GM21360 (cell line): Measurements from ENCODE around the gene BTN1A1.
"Not testable (repeated sequence)": the region's sequence is repeated elsewhere in the genome, so short reads cannot be mapped to it uniquely, and the experiment has no call there.

Experiments
- ATAC-seq: cut with Tn5 transposase; IDR thresholded peaks from one replicate; pipeline ENCODE4 v1.9.1; 2021; ENCODE audit warnings: mild to moderate bottlenecking, moderate library complexity; ENCODE audit not compliant: unreplicated experiment

Gene BTN1A1, protein sequence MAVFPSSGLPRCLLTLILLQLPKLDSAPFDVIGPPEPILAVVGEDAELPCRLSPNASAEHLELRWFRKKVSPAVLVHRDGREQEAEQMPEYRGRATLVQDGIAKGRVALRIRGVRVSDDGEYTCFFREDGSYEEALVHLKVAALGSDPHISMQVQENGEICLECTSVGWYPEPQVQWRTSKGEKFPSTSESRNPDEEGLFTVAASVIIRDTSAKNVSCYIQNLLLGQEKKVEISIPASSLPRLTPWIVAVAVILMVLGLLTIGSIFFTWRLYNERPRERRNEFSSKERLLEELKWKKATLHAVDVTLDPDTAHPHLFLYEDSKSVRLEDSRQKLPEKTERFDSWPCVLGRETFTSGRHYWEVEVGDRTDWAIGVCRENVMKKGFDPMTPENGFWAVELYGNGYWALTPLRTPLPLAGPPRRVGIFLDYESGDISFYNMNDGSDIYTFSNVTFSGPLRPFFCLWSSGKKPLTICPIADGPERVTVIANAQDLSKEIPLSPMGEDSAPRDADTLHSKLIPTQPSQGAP

GRCh38 chr6:26500102-26500501 lies at the start of gene BTN1A1:
BTN1A1 (plus strand) TSS chr6:26500303; CDS start chr6:26501287, 984 bp downstream.
- ATAC-seq, result no peak

DNA sequence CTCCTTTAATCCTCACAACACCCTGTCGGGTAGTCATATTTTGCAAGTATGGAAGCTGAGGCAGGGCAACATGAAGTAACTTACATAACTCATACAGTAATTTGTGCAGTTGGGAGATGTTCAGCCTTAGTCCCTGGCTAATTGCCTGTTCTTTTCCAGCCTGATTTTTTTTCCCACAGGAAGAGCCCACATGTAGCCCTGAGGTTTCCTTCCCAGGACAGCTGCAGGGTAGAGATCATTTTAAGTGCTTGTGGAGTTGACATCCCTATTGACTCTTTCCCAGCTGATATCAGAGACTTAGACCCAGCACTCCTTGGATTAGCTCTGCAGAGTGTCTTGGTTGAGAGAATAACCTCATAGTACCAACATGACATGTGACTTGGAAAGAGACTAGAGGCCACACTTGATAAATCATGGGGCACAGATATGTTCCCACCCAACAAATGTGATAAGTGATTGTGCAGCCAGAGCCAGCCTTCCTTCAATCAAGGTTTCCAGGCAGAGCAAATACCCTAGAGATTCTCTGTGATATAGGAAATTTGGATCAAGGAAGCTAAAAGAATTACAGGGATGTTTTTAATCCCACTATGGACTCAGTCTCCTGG lies 47.4 kb upstream of the BTN1A1 start:
- no peak for ATAC-seq

- ATAC-seq, result no peak
These were observed 45.5 kb upstream of the BTN1A1 start for GRCh38 chr6:26454631-26455030.

DNA sequence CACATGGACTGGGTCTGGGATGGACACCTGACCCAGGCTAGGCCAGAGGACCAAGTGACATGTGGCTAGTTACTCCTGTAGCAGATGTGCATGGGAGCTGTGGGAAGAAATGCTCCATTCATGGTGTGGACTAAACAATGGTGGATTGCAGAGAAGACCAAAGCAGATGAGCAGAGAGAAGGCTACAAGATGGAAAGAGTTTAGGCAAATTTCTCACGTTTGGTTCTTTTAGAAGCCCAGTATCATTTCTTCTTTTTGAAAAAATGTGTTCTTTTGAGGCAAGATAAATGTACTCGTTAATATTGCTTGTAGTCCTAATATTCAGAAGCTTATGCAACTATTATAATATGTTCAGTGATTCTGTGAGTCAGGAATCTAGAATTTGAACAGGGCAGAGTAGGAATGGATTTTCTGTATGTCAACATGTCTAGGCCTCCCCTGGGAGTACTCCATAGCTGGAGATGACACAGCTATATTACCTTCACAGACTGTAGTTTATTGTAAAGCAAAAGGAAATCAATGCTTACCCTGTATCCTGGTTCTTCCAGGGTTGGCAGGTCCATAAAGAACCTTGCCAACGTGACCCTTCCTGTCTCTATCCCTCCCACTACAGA lies 44.6 kb upstream of the BTN1A1 start:
- no peak for ATAC-seq

DNA sequence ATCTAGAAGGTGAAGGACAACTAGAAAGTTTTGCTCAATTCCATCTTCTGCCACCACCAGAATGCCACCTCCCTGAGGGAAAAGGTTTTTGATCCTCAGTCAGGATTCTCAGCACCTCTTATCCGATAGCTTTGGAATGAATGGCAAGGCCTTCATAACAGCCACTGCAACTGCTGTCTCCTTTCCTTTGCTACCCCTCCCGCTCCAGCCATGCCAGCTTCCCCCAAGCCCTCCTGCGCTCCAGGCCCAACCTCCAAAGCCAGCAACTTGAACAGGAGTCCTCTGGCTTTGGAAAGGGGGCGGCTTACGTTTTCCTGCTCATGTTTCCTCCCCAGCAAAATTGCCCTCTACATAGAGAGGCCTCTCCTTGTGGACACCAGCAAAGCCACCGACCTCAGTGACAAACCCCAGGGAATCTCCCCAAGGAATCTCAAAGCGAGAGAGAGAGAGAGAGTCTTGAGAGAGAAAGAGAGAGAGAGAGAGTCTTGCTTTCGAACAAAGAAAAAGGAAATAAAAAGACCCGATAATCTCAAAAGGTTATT lies 42.8 kb upstream of the BTN1A1 start:
- ATAC-seq, result peak; percentile 10

DNA sequence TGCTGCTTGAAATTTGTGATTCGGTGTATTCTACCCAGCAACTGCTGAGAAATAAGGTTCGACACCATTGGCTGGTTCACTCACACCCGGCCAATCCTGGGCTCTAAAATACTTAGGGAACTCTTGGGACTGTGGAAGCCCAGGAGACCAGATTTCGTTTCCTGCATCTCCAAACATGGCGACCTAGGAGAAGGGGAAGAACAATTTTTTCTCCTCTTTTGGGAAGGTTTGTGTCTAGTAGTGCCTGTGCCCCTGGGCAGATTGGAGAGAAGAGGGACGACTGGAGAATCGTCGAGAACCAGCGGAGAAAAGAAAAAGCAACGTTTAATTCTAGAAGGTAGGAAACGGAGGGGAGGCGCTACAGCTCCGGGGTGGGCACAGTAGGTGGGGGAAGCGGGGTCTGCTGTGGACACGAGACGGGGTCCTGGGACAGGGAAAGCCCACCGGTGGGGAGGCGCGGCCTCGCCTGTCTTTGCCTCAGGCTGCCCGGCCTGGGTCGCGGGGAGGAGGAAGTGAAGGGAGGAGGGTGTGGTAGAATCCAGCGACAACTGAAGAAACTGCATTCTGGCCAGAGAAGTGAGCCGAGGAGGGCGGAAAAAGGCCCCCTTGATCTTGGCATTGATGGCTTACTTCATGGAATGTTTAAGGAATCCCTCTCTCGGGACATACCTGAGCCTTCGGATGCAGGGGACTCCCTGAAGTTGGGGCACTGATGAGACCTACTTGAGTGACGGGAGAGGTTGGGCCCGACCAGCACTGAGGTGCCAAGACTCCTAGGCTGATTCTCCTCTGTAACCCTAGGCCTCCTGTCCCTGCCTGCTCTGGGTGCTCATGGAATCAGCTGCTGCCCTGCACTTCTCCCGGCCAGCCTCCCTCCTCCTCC lies 42.1 kb upstream of the BTN1A1 start, which contains the start of gene BTN2A1:
Gene BTN2A1, plus strand, starts transcription at position 150 of the 883 bp plus-strand sequence. Its CDS starts 682 bp downstream, at position 832.
- ATAC-seq, result peak; percentile 93

DNA sequence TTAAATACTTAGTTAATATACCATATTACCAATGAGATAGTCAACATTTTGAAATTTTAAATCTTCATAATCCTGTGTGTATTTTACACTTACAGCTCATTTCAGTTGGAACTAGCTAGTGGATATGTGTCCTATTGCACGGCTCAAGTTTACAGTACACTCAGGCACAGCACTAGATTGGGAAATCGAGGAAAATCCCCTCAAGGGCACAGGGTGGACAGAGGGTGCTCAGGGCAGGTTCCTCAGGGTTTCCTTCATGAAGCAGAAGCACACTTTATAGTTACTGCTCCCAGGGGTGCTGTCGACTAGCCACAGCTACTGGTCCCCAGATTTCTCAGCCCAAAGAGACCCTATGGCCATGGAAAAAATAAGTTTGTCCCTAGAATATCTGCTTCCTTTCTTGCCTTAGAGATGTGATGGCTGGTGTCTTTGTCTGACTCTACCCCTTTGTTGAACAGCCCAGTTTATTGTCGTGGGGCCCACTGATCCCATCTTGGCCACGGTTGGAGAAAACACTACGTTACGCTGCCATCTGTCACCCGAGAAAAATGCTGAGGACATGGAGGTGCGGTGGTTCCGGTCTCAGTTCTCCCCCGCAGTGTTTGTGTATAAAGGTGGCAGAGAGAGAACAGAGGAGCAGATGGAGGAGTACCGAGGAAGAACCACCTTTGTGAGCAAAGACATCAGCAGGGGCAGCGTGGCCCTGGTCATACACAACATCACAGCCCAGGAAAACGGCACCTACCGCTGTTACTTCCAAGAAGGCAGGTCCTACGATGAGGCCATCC lies 40.9 kb upstream of the BTN1A1 start:
- ATAC-seq, result no peak

DNA sequence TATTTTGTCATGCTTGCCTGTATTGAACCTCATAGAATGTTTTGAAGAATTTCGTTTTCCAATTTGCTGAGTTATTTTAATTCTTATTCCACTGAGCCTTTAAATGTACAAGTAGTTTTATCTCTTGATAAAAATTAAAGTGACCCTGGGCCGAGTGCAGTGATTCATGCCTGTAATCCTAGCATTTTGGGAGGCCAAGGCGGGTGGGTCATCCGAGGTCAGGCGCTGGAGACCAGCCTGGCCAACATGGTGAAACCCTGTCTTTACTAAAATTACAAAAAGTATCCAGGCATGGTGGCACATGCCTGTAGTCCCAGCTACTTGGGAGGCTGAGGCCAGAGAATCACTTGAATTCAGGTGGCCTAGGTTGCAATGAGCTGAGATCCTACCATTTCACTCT lies 38.8 kb upstream of the BTN1A1 start:
- not testable (repeated sequence) for ATAC-seq

- ATAC-seq, result no peak
These were observed 36.1 kb upstream of the BTN1A1 start for GRCh38 chr6:26464014-26464413.

DNA sequence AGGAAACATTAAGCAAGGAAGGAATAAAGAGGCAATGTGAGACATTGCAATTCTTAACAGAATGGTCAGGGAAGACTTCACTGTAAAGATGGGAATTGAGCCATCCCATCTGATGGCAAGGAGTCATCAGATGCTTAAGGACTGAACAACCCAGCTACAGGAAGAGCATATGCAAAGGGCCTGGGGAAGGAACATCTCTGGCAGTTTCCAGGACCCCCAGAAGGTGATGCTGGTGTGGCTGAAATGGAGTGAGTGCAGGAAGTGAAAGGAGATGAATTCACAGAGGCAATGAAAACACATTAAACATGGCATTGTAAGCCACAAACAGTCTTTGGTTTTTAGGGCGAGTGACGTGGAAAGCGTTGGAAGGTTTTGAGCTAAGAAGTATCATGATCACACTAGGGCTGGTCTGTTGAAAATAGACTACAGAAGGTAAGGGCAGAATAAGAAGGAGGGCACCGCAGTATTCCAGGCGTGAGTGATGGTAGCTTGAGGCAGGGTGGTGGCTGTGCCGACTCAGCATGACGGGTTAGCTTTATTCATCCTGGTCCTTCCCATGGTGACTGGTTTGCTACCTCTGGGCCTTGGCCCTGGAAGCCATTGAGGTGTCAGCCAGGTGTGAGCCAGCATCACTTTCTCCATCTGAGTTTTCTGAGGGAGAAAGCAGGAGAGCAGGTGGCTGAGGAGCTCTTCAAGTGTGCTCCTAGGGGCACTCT lies 35.5 kb upstream of the BTN1A1 start:
- no peak for ATAC-seq

- ATAC-seq, result no peak
These were observed 34.3 kb upstream of the BTN1A1 start for GRCh38 chr6:26465776-26466175.

DNA sequence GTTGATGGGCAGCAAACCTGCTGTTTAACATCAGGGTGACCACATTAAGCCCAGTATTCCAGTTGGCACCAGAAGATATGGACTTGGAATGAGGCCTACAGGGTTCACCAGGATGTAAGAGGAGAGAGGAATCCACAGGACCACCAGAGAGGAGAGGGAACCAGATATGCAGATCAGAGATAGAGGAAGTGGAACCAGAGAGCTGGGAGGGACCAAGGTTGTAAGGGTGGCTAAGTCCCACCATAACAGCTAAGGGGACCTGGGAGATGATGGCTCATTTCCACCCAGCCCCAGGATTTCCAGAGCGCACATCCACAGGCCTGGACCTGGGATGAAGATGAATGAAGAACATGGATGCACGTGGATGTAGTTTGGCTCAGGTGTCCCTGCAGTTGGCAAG lies 31.3 kb upstream of the BTN1A1 start:
- ATAC-seq, result no peak

DNA sequence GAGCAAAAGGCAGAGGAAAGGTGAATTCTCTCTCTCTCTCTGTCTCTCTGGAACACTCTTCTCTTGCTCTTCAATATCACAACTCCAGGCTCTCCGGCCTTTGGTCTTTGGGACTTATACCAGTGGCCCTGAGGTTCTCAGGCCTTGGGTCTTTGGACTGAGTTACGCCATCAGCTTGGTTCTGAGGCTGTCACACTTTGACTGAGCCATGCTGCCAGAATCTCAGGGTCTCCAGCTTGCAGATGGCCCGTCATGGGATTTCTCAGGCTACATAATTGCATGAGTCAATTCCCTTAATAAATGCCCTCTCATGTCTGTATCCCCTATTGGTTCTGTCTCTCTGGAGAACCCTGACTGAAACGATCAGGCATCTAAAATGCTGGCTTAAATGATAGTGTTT lies 29.5 kb upstream of the BTN1A1 start:
- no peak for ATAC-seq

DNA sequence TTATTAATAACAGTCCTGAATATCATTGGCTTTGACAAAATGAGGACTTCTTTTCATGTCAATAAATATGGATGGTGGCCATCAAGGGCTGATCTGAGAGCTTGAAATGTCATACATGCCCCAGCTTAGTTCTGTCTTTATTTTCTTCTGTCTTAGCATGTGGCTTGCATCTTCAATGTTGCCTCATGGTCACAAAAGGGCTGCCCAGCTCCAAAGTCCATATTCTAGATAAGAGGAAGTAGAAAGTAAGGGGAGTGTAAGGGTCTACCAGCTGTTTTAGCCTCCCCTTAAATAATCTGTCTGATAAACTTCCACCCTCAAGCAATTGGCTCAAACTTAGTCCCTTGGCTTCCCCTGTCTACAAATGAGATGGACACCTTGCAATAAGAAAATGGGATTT lies 28.1 kb upstream of the BTN1A1 start:
- ATAC-seq, result no peak

DNA sequence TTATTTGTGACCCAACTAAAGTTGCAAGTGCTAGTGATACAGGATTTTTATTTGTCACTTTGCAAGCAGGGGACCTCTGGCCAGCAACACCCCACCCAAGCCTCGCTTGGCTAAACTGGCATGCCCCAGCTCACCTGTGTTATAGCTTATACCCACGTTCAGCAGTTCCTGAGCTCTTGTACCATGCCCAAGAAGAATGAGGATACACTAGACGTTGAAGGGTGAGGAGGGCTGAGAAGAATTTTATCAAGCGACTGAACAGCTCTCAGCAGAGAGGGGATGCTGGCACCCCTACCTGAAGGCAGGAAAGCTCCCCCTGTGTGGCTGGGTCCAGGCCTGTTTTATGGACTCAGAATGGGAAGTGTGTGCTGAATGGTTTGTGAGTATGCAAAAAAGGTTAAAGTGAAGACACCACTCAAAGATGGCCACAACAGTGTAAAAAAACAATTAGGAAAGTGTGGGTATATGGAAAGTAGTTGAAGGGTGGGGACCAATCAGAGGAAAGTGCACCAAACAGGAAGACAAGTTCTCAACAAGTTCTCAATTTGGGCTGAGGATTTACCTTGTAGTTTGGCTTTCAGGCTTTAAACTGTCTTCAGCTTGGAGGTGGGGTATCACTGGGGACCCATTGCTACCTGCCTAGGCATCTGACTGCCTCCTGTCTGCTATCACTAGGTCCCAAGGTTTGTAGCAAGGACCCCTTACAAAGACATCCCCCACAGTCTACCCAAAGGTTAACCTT lies 27.4 kb upstream of the BTN1A1 start:
- no peak for ATAC-seq

- ATAC-seq, result no peak
These were observed 26.7 kb upstream of the BTN1A1 start for GRCh38 chr6:26473429-26473757.

GRCh38 chr6:26473758-26474438 lies 26.2 kb upstream of the BTN1A1 start:
- ATAC-seq, result peak; percentile 85

DNA sequence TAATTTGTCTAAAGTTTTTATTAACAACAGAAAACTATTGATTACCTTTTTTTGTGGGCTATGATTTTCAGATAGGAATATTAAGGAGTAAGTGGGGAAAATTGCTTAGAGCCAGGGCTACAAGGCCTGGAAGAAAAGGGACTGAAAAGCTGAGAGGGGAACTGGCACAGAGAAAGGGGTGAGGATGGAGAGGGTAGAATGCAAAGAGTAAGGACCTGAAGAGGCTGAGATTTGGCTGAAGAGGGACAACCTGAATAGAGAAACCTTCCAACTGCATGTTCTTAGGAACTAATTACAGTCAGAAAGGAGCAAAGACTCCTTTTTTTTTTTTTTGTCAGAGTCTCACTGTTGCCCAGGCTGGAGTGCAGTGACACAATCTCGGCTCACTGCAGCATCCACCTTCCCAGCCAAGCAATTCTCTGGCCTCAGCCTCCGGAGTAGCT lies 25.6 kb upstream of the BTN1A1 start:
- ATAC-seq, result peak; percentile 8
